Vagina (tissue), 2 donors: ENCODE data around the gene LPAR5. TPM values are rescaled to one million over a fixed set of nuclear protein-coding genes. Genes with fewer than 3 reads are reported as not detected.

Experiments used
- DNase-seq, 2 donors: peaks; one replicate each; pipeline ENCODE4 v3.0.0-alpha.2; 2017; ENCODE audit errors: extremely low spot score in 2 of 2
- H3K27ac ChIP-seq: fragments of 200-600 bp; sonication (generic); one replicate; pipeline ENCODE4 v1.5.1; 2019
- H3K27me3 ChIP-seq: fragments of 200-600 bp; sonication (generic); one replicate; pipeline ENCODE4 v1.5.1; 2019
- H3K36me3 ChIP-seq, 2 donors: fragments of 200-600 bp; sonication (generic); one replicate each; pipeline ENCODE4 v1.5.1; 2017 to 2019
- H3K4me1 ChIP-seq: fragments of 200-600 bp; sonication (generic); one replicate; pipeline ENCODE4 v1.5.1; 2019
- H3K4me3 ChIP-seq, 2 donors: fragments of 200-600 bp; sonication (generic); 1 replicate in 1 of 2; 2 replicates in 1 of 2; pipeline ENCODE4 v1.5.1; 2016 to 2019
- H3K9me3 ChIP-seq: fragments of 200-600 bp; sonication (generic); one replicate; pipeline ENCODE4 v1.5.1; 2019
- CTCF ChIP-seq, 3 experiments: fragments of 450-650 bp in 2 of 3; fragments of 200-600 bp in 1 of 3; sonication (generic) in 1 of 3; IDR thresholded peaks; one replicate each; pipeline ENCODE4 v1.5.1; 2017 to 2019; ENCODE audit warnings: antibody characterized with exemption in 3 of 3, mild to moderate bottlenecking in 2 of 3, moderate library complexity in 2 of 3
- POLR2A ChIP-seq, 2 donors: fragments of 450-650 bp; IDR thresholded peaks; one replicate each; pipeline ENCODE4 v1.6.1; 2017; ENCODE audit warnings: antibody characterized with exemption in 2 of 2, mild to moderate bottlenecking in 2 of 2, moderate library complexity in 2 of 2
- POLR2AphosphoS5 ChIP-seq, 2 donors: sonication (generic); formaldehyde crosslinking; IDR thresholded peaks; one replicate each; pipeline ENCODE4 v1.9.0; 2017; ENCODE audit warnings: antibody characterized with exemption in 2 of 2, mild to moderate bottlenecking in 2 of 2, low read depth in 1 of 2; ENCODE audit not compliant: insufficient read depth in 1 of 2
- intact Hi-C: fragments of 100-400 bp; cut with DNase I; formaldehyde crosslinking; loops from one replicate; pipeline ENCODE4 v1.15.1; 2023
- total RNA-seq: library from RNA; depleted of rRNA; stranded (reverse); fragments of >200 nt; gene quantifications from one replicate; pipeline ENCODE4 v1.2.3, GENCODE V29; 2016

Gene LPAR5
- total RNA-seq, 1 donor from 2014 or later = 7.4 TPM

- Histone ChIP-seq H3K9me3 (no peaks in the 10 kb centered on the region), H3K27ac (no peak overlapping the region), H3K4me1 (peaks cover 12% of the 10 kb centered on the region), H3K4me3 (no peak overlapping the region), H3K36me3 (peaks cover 0 to 44% of the 10 kb centered on the region in 2 donors), H3K27me3 (no peaks in the 10 kb centered on the region)
- no peak for DNase-seq
- intact Hi-C loops = no loop called here
- no peak for TF ChIP-seq POLR2A (IDR thresholded peaks at IDR 0.05)
- TF ChIP-seq CTCF (IDR thresholded peaks at IDR 0.05) = no peak
- TF ChIP-seq POLR2AphosphoS5 (IDR thresholded peaks at IDR 0.05; ENCODE audit: insufficient read depth in 1 of 2, low read depth in 1 of 2) = no peak
These were observed 30.5 kb upstream of the LPAR5 start for GRCh38 chr12:6666211-6666610.

- no peak for DNase-seq
- Histone ChIP-seq H3K36me3 (peaks cover 0 to 31% of the 10 kb centered on the region in 2 donors), H3K9me3 (no peaks in the 10 kb centered on the region), H3K27me3 (no peaks in the 10 kb centered on the region), H3K4me3 (no peak overlapping the region), H3K4me1 (peaks cover 12% of the 10 kb centered on the region), H3K27ac (no peak overlapping the region)
- TF ChIP-seq POLR2AphosphoS5 (IDR thresholded peaks at IDR 0.05; ENCODE audit: insufficient read depth in 1 of 2, low read depth in 1 of 2) (no peak), POLR2A (IDR thresholded peaks at IDR 0.05) (no peak), CTCF (IDR thresholded peaks at IDR 0.05) (no peak)
- intact Hi-C loops = no loop called here
These were observed 29.1 kb upstream of the LPAR5 start for GRCh38 chr12:6664902-6665301.

GRCh38 chr12:6662906-6663742 is 27.4 kb upstream of the LPAR5 start, which contains the start of gene ING4:
Gene ING4 (minus strand): TSS chr12:6663119. CDS start chr12:6663101, 18 bp downstream.
- intact Hi-C loops = loop anchor here (1.0 kb wide), 1 partner anchor 26 kb away; the partner anchor contains the start of gene ZNF384
- TF ChIP-seq CTCF (IDR thresholded peaks at IDR 0.05) (no peak), POLR2AphosphoS5 (IDR thresholded peaks at IDR 0.05; ENCODE audit: insufficient read depth in 1 of 2, low read depth in 1 of 2) (peak; percentile 83 to 98)
- peak within 1 kb of the TSS; percentile 68 for H3K27ac ChIP-seq
- peak in 1 of 2 donors; percentile 99 for DNase-seq
- peaks cover 15% of the 10 kb centered on the region for H3K4me1 ChIP-seq
- peaks cover 0 to 19% of the 10 kb centered on the region in 2 donors for H3K36me3 ChIP-seq
- H3K4me3 ChIP-seq = peak within 1 kb of the TSS; percentile 69 to 70
- H3K9me3 ChIP-seq = no peaks in the 10 kb centered on the region
- H3K27me3 ChIP-seq = no peaks in the 10 kb centered on the region

GRCh38 chr12:6662602-6662905 is 26.8 kb upstream of the LPAR5 start:
- intact Hi-C loops = no loop called here
- no peak for DNase-seq
- Histone ChIP-seq H3K36me3 (peaks cover 0 to 19% of the 10 kb centered on the region in 2 donors), H3K4me1 (peaks cover 18% of the 10 kb centered on the region), H3K27ac (peak overlapping the region; percentile 68), H3K4me3 (peak overlapping the region; percentile 69 to 70), H3K9me3 (no peaks in the 10 kb centered on the region), H3K27me3 (no peaks in the 10 kb centered on the region)
- TF ChIP-seq CTCF (IDR thresholded peaks at IDR 0.05) = no peak
- TF ChIP-seq POLR2AphosphoS5 (IDR thresholded peaks at IDR 0.05; ENCODE audit: insufficient read depth in 1 of 2, low read depth in 1 of 2) = no peak
- no peak for TF ChIP-seq POLR2A (IDR thresholded peaks at IDR 0.05)

- H3K4me1 ChIP-seq = peaks cover 6% of the 10 kb centered on the region
- intact Hi-C loops = no loop called here
- no peak overlapping the region for H3K27ac ChIP-seq
- no peaks in the 10 kb centered on the region for H3K9me3 ChIP-seq
- no peak overlapping the region for H3K4me3 ChIP-seq
- TF ChIP-seq POLR2A (IDR thresholded peaks at IDR 0.05) (no peak), POLR2AphosphoS5 (IDR thresholded peaks at IDR 0.05; ENCODE audit: insufficient read depth in 1 of 2, low read depth in 1 of 2) (no peak), CTCF (IDR thresholded peaks at IDR 0.05) (no peak)
- DNase-seq = no peak
- H3K36me3 ChIP-seq = peaks cover 0 to 77% of the 10 kb centered on the region in 2 donors
- H3K27me3 ChIP-seq = no peaks in the 10 kb centered on the region
These were observed 18.2 kb upstream of the LPAR5 start for GRCh38 chr12:6653987-6654386.
